GM18870 (cell line): ENCODE results near the gene DNAAF5.
"Not testable (repeated sequence)": the region's sequence is repeated elsewhere in the genome, so short reads cannot be mapped to it uniquely, and the experiment has no call there.

Experiments
- ATAC-seq: cut with Tn5 transposase; IDR thresholded peaks from one replicate; pipeline ENCODE4 v1.9.1; 2021; ENCODE audit warnings: moderate library complexity; ENCODE audit not compliant: unreplicated experiment

Gene DNAAF5

DNA sequence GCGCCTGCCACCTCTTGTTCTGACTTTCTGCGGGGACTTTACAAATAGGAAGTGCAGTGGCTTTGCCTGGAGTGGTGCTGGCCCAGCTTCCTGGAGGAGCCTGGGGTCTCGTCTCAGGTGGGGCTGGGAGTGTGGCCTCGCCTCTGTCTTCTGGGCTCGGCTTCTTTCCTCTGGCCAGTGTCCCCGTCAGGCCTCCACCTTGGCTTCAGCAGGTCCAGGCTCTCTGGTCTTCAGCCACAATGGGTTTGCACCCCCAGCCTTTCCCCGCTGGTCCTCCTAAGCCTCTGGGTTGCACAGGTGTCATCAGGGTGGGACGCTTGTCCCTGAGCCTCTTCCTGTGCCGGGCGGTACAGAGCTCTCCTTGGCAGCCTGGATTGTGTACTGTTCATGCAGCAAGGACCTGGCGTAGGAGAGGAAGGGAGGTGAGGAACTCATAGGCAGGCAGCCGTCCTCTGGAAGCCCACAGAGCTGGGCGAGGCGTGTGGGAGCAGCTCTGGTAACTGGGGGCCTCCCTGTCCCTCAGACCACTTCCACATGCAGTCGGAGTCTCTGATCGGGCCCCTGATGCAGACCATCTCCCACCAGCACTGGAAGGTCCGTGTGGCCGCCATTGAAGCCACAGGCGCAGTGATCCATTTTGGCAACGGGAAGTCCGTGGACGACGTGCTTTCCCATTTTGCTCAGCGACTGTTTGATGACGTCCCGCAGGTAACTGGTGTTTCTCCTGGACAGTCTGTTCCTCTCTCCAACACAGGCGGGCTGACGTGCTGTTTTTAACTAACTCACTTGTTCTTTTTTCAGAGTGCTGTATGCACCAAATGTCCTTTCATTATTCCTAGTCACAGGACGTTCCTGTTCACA, 2.9 kb downstream of the DNAAF5 start:
- ATAC-seq: no peak

GRCh38 chr7:730501-731439, 4.3 kb downstream of the DNAAF5 start:
- no peak for ATAC-seq

GRCh38 chr7:731440-732085, 5.1 kb downstream of the DNAAF5 start:
- no peak for ATAC-seq

DNA sequence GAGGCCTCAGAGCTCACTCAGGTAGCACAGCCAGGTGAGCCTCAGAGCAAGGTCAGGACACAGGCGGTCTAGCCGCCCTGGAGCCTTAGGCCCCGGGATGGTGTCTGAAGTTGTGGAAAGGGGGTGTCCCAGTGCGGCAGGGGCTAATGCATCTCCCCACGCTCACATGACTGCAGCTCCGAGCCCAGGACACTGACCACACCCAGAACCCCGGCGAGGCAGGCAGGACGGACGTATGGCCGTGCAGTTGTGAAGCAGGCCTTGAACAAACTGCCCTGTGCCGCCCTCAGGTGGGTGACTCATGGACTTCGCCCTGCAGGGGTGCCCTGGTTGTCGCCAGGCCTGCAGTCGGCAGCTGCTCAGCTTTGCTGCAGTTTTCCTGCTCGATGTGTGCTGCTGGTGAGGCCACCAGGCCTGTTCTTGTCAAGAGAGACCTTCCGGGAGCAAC, 5.6 kb downstream of the DNAAF5 start:
- ATAC-seq: no peak

DNA sequence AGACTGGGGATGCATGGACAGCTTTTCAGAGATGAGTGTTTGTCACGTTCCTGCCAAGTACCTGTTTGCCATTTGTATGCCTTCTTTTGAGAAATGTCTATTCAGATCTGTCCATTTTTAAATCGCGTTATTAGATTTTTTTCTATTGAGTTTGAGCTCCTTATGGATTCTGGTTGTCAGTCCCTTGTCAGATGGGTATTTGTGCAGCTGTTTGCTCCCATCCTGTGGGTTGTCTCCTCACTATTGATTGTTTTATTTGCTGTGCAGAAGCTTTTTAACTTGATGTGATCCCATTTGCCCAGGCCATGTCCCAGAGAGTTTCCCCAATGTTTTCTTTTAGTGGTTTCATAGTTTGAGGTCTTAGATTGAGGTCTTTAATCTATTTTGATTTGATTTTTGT, 6.1 kb downstream of the DNAAF5 start:
- no peak for ATAC-seq

DNA sequence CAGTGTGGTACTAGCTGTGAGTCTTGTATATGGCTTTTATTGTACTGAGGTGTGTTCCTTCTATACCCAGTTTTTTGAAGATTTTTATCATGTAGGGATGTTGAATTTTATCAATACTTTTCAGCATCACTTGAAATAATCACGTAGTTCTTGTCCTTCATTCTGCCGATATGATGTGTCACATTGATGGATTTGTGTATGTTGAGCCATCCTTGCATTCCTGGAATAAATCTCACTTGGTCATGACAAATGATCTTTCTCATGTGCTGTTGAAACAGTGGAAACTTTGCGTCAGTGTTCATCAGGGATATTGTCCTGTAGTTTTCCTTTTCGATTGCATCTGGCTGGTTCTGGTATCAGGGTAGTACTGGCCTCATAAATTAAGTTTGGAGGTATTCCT, 7.7 kb downstream of the DNAAF5 start:
- no peak for ATAC-seq

- no peak for ATAC-seq
Measured at GRCh38 chr7:734808-735207, 8.3 kb downstream of the DNAAF5 start.

DNA sequence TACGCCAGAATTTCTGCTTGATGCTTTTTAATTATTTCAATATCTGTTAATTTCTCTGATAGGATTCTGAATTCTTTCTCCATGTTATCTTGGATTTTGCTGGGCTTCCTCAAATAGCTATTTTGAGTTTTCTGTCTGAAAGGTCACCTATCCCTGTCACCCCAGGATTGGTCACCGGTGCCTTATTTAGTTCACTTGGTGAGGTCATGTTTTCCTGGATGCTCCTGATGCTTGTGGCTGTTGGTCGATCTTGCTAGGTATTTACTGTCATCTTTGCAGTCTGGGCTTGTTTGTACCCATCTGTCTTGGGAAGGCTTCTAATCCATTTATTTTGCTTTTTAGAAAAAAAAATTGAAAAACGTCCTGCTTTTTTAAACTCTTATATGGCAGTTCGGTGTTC, 11.7 kb downstream of the DNAAF5 start:
- no peak for ATAC-seq

- ATAC-seq: no peak
Measured at GRCh38 chr7:738723-739454, 12.4 kb downstream of the DNAAF5 start.

GRCh38 chr7:739455-739982, 13.0 kb downstream of the DNAAF5 start:
- no peak for ATAC-seq

DNA sequence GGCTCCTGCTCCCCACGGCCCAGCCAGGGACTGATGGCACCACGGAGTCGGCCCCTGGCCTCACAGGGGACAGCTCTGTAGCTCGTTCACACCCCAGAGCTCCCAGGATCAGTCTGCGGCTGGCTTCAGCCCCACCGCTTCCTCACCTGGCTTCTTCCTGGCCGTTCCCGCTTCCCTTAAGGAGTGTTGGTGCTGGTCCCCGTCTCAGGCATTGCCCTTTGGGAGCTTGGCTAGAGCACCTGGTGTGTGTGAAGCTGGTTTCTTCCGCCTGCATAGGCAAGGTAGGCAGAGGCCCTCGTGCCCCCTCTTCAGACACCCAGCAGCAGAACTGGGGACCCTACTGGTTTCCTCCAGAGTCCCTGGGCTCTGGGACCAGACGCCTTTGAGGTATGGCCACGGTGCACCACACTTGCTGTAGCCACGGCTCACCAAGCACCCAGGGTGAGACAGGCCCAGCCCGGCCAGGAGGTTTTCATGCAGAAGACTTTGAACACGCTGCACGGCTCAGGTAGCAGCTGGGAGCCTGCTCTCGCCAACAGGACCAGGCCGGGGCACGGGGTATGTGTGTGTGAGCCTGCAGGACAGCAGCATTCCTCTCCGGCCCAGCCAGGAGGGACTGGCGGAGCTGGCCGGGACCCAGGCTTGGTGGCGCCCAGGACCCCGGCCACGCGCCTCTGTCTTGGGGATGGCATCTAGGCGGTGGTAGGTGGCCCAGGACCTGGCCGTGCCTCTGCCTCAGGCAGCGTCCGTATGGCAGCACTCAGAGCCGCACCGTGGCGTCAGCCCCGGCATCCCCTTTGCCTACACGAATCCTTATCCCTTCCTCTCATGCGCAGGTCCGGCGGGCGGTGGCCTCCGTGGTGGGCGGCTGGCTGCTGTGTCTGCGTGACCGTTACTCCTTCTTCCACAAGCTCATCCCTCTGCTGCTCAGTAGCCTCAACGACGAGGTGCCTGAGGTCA, 13.8 kb downstream of the DNAAF5 start:
- no peak for ATAC-seq

DNA sequence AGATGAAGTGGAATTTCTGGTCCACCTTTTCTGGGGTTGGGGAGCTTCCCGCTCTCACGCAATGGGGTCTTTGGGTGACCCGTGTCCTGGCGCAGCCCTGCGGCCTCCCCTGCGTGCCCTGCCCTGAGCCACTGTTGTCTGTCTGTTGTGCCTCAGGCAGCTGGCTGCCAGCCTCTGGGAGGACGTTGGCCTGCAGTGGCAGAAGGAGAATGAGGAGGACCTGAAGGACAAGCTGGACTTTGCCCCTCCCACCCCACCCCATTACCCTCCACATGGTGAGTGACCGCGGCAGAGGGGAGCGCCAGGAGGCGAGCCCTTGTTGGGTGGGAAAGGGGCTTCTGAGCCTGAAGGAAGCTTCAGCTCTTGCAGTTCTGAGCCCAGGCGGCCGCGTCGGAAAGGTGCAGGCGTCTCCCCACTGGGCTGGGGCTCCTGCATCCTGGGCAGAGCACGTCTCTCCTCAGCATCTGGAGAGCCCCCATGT, 14.7 kb downstream of the DNAAF5 start:
- ATAC-seq: no peak

- no peak for ATAC-seq
Measured at GRCh38 chr7:741850-742249, 15.4 kb downstream of the DNAAF5 start.

- ATAC-seq: no peak
Measured at GRCh38 chr7:742791-743190, 16.3 kb downstream of the DNAAF5 start.

GRCh38 chr7:743341-744127, 17.0 kb downstream of the DNAAF5 start:
- not testable (repeated sequence) for ATAC-seq

DNA sequence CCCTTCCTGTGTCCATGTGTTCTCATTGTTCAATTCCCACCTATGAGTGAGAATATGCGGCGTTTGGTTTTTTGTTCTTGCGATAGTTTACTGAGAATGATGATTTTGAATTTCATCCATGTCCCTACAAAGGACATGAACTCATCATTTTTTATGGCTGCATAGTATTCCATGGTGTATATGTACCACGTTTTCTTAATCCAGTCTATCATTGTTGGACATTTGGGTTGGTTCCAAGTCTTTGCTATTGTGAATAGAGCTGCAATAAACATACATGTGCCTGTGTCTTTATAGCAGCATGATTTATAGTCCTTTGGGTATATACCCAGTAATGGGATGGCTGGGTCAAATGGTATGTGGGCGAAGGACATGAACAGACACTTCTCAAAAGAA, 17.6 kb downstream of the DNAAF5 start:
- not testable (repeated sequence) for ATAC-seq

GRCh38 chr7:744854-745430, 18.4 kb downstream of the DNAAF5 start:
- no peak for ATAC-seq
